OCI-LY1 (cell line): ENCODE measurements around the gene FAM222A.

Experiments
- H2AFZ ChIP-seq: fragments of 200-600 bp; sonication (generic), shearing (Covaris generic); 2 replicates; pipeline ENCODE4 v1.6.0; 2014; ENCODE audit warnings: antibody characterized with exemption, mild to moderate bottlenecking, low read length
- H3F3A ChIP-seq: fragments of 200-600 bp; sonication (generic), shearing (Covaris generic); 2 replicates; pipeline ENCODE4 v1.6.0; 2014; ENCODE audit warnings: mild to moderate bottlenecking, antibody characterized with exemption, low read length, moderate library complexity; ENCODE audit not compliant: insufficient read depth
- H3K27ac ChIP-seq: fragments of 200-600 bp; sonication (generic); 2 replicates; pipeline ENCODE4 v1.5.1; 2014; ENCODE audit warnings: low read length, mixed run types, mild to moderate bottlenecking, low read depth; ENCODE audit not compliant: poor library complexity, severe bottlenecking
- H3K27me3 ChIP-seq: fragments of 200-600 bp; sonication (generic); 2 replicates; pipeline ENCODE4 v1.6.0; 2014; ENCODE audit warnings: antibody characterized with exemption, mild to moderate bottlenecking, low read length, moderate library complexity; ENCODE audit not compliant: insufficient read depth
- H3K36me3 ChIP-seq: fragments of 200-600 bp; sonication (generic); 2 replicates; pipeline ENCODE4 v1.6.1; 2014; ENCODE audit warnings: mild to moderate bottlenecking, antibody characterized with exemption, low read length, moderate library complexity, mixed read lengths; ENCODE audit not compliant: insufficient read depth
- H3K4me1 ChIP-seq: fragments of 200-600 bp; sonication (generic); 2 replicates; pipeline ENCODE4 v1.5.1; 2014; ENCODE audit warnings: mild to moderate bottlenecking, low read length, moderate library complexity; ENCODE audit not compliant: insufficient read depth, severe bottlenecking
- H3K4me2 ChIP-seq: fragments of 200-600 bp; sonication (generic), shearing (Covaris generic); 2 replicates; pipeline ENCODE4 v1.6.1; 2014; ENCODE audit warnings: low read length
- H3K4me3 ChIP-seq: fragments of 200-600 bp; sonication (generic); 2 replicates; pipeline ENCODE4 v1.5.1; 2014; ENCODE audit warnings: low read length, low read depth, mild to moderate bottlenecking, mixed read lengths; ENCODE audit not compliant: poor library complexity, severe bottlenecking
- H3K79me2 ChIP-seq: fragments of 200-600 bp; shearing (Covaris generic); 2 replicates; pipeline ENCODE4 v1.6.1; 2016; ENCODE audit warnings: mixed run types, low read length, mixed read lengths; ENCODE audit not compliant: insufficient read depth
- H3K9ac ChIP-seq: fragments of 200-600 bp; sonication (generic), shearing (Covaris generic); 2 replicates; pipeline ENCODE4 v1.6.1; 2014; ENCODE audit warnings: mild to moderate bottlenecking, low read length, mixed read lengths
- H3K9me2 ChIP-seq: fragments of 200-600 bp; sonication (generic), shearing (Covaris generic); 2 replicates; pipeline ENCODE4 v1.6.1; 2014; ENCODE audit warnings: low read depth, mild to moderate bottlenecking, low read length, mixed read lengths
- H3K9me3 ChIP-seq: fragments of 200-600 bp; shearing (Covaris generic); 2 replicates; pipeline ENCODE4 v1.6.1; 2014; ENCODE audit warnings: low read length, mixed read lengths
- H4K20me1 ChIP-seq: fragments of 200-600 bp; sonication (generic), shearing (Covaris generic); 2 replicates; pipeline ENCODE4 v1.6.0; 2016; ENCODE audit warnings: mild to moderate bottlenecking, low read length; ENCODE audit not compliant: insufficient read depth
- EZH2 ChIP-seq: fragments of 200-600 bp; sonication (generic), shearing (Covaris generic); IDR thresholded peaks from 2 replicates; pipeline ENCODE4 v1.8.0; 2017; ENCODE audit warnings: borderline replicate concordance, mixed run types, mild to moderate bottlenecking, antibody characterized with exemption, low read length, moderate library complexity, mixed read lengths
- TF ChIP-seq, protein P1 (sequence below): fragments of 200-600 bp; sonication (generic), shearing (Covaris generic); IDR thresholded peaks from 2 replicates; pipeline ENCODE4 v1.5.1; 2017; ENCODE audit warnings: mild to moderate bottlenecking, antibody characterized with exemption, low read length, moderate library complexity, mixed read lengths

Gene FAM222A

DNA sequence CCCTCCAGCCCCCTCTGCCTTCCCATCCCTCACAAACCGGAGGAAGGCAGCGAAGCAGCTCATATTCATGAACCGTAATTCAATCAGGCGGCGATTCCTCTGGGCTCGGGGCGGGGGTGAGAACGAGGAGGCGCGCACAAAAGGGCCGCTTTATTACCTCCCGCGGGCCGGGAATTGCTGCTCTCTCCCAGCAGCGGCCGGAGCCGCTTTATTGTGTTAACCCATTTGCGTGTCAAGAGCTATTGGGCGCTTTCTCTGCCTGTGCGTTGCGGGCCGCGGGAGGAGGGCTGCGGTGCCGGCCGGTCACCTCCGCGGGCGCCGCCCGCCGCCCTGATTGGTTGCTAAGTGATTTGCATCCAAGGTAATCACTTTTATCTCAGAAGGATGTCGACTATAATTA, 4.8 kb downstream of the FAM222A start:
- Histone ChIP-seq H2AFZ (no peak overlapping the region), H3K9me3 (no peaks in the 10 kb centered on the region), H3K4me1 (peaks cover 2% of the 10 kb centered on the region), H3F3A (no peaks in the 10 kb centered on the region), H3K4me2 (no peak overlapping the region), H3K9me2 (no peaks in the 10 kb centered on the region), H3K36me3 (no peaks in the 10 kb centered on the region), H3K27ac (no peak overlapping the region), H3K9ac (no peak overlapping the region), H3K4me3 (no peak overlapping the region), H3K79me2 (no peaks in the 10 kb centered on the region), H3K27me3 (no peaks in the 10 kb centered on the region), H4K20me1 (no peaks in the 10 kb centered on the region)
- TF ChIP-seq, protein P1, sequence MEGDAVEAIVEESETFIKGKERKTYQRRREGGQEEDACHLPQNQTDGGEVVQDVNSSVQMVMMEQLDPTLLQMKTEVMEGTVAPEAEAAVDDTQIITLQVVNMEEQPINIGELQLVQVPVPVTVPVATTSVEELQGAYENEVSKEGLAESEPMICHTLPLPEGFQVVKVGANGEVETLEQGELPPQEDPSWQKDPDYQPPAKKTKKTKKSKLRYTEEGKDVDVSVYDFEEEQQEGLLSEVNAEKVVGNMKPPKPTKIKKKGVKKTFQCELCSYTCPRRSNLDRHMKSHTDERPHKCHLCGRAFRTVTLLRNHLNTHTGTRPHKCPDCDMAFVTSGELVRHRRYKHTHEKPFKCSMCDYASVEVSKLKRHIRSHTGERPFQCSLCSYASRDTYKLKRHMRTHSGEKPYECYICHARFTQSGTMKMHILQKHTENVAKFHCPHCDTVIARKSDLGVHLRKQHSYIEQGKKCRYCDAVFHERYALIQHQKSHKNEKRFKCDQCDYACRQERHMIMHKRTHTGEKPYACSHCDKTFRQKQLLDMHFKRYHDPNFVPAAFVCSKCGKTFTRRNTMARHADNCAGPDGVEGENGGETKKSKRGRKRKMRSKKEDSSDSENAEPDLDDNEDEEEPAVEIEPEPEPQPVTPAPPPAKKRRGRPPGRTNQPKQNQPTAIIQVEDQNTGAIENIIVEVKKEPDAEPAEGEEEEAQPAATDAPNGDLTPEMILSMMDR, result no peak
- TF ChIP-seq EZH2, result no peak

DNA sequence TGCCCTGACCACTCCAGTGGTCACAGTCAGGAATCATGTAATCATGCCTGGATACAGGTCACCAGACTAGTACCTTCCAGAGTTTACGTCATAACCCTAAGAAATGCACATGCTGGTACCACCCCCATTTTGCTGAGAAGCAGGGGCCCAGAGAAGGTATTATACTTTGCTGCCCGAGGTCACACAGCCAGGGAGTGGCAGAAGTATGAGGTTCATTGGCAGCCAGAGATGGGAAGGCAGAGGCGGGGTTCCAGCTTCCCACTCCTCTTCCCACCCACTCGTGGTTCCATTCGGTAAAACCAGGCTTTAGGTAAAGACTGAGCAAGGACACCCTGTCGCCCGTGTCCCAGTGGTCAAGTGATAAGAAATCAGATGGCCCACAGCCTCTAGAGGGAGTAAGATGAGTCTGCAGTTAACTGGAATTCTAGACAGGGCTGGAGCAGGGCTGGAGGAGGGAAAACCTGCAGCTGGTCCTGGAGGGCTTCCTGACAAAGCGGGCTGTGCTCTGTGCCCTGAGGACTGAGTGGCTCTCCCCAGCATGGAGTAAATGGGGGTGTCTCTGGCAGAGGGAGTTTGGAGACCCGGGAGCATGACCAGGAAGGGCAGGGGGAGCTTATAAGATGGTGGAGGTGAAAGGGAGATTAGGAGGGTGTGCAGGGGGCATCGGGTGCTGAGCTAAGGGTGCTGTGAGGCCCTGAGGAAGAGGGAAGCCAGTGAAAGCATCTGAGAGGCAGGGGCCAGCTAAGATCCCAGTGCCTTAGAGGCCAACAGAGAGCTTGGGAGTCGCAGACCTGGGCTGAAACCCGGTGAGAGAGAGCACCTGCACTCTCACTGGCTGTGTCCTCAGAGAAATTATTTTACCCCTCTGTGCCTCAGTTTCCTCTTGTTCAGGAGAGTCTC, 5.7 kb downstream of the FAM222A start:
- H3F3A ChIP-seq, result no peaks in the 10 kb centered on the region
- H3K9me3 ChIP-seq, result no peaks in the 10 kb centered on the region
- peaks cover 2% of the 10 kb centered on the region for H3K4me1 ChIP-seq
- no peak overlapping the region for H3K4me3 ChIP-seq
- no peak overlapping the region for H3K4me2 ChIP-seq
- no peak overlapping the region for H2AFZ ChIP-seq
- no peak overlapping the region for H3K27ac ChIP-seq
- H3K36me3 ChIP-seq, result no peaks in the 10 kb centered on the region
- no peaks in the 10 kb centered on the region for H3K79me2 ChIP-seq
- no peak overlapping the region for H3K9ac ChIP-seq
- no peaks in the 10 kb centered on the region for H3K9me2 ChIP-seq
- H4K20me1 ChIP-seq, result no peaks in the 10 kb centered on the region
- no peaks in the 10 kb centered on the region for H3K27me3 ChIP-seq
- TF ChIP-seq, protein P1, result no peak
- TF ChIP-seq EZH2, result no peak

DNA sequence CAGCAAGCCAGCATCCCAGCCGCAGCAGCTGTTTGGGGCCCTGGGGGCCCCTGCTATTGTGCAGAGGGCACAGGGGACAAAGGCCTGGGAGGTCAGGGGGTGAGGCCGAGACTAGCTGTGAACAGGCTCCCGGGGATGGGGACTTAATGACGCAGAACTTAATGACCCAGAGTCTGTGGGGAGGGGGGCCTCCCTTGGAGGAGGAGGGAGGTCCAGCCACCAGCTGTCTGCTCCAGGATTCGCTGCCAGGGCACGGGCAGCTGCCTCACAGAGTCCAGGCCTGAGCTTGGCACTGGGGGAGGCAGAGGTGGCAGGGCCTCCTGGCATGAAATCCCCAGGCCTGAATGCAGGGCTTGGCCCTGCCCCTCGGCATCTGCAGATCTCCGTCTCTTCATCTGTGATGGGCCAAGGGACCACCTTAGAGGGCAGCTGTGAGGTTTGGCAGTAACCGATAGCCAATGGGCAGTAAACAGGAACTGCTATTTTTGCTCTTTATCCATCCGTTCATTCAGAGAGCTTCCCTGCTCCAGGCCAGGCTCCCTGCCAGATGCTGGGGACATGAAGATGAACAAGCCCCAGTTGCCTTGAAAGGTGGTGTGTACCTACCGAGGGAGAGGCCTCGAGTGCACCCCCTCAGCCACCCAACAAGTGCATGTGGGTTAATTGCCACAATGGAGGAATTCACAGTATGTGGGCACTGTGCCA, 6.7 kb downstream of the FAM222A start:
- H3K27ac ChIP-seq, result no peak overlapping the region
- H3K9me2 ChIP-seq, result no peaks in the 10 kb centered on the region

More for the DNA sequence above, 6.7 kb downstream of the FAM222A start:
- H3K79me2 ChIP-seq, result no peaks in the 10 kb centered on the region
- no peaks in the 10 kb centered on the region for H3K27me3 ChIP-seq
- no peak overlapping the region for H3K4me3 ChIP-seq
- TF ChIP-seq, protein P1, result no peak
- no peak for TF ChIP-seq EZH2
- H3F3A ChIP-seq, result no peaks in the 10 kb centered on the region
- no peak overlapping the region for H2AFZ ChIP-seq
- H4K20me1 ChIP-seq, result no peaks in the 10 kb centered on the region
- H3K36me3 ChIP-seq, result no peaks in the 10 kb centered on the region
- H3K9me3 ChIP-seq, result no peaks in the 10 kb centered on the region
- H3K9ac ChIP-seq, result no peak overlapping the region
- H3K4me1 ChIP-seq, result no peaks in the 10 kb centered on the region
- no peak overlapping the region for H3K4me2 ChIP-seq
